Measurements from ENCODE around the gene COPS3. TPM values are rescaled to one million over a fixed set of nuclear protein-coding genes. Genes with fewer than 3 reads are reported as not detected.
A peak's percentile ranks its signal among the peaks of the same experiment; 100 is the strongest.

Gene COPS3
- total and polyA plus RNA-seq, 9 donors = 38.1 to 68.8 (median 49.9) TPM

- intact Hi-C loops (cut with DNase I) = no loop called here
- Histone ChIP-seq H3K27me3 (no peaks in the 10 kb centered on the region), H3K36me3 (no peaks in the 10 kb centered on the region), H3K9me3 (no peaks in the 10 kb centered on the region), H3K27ac (peak overlapping the region in 1 of 2 donors; percentile 41), H3K4me1 (ENCODE audit: insufficient read depth) (peaks cover 26% of the 10 kb centered on the region), H3K4me3 (no peak overlapping the region)
- no peak for DNase-seq
- 66 to 73% (median 66%) methylated on average over 10 of the region's 10 CpGs for WGBS, 3 donors
- TF ChIP-seq POLR2A (IDR thresholded peaks at IDR 0.05) = no peak
- TF ChIP-seq EP300 (IDR thresholded peaks at IDR 0.05) = no peak
- TF ChIP-seq CTCF (IDR thresholded peaks at IDR 0.05) = no peak
Observed at GRCh38 chr17:17201271-17201670, 79.8 kb downstream of the COPS3 start.

- Histone ChIP-seq H3K4me3 (no peak overlapping the region), H3K36me3 (no peaks in the 10 kb centered on the region), H3K4me1 (ENCODE audit: insufficient read depth) (peaks cover 26% of the 10 kb centered on the region), H3K9me3 (no peaks in the 10 kb centered on the region), H3K27ac (peak overlapping the region in 1 of 2 donors; percentile 50), H3K27me3 (no peaks in the 10 kb centered on the region)
- WGBS, 3 donors = 10 to 18% (median 10%) methylated on average over 4 to 5 of the region's 5 CpGs
- intact Hi-C loops (cut with DNase I) = no loop called here
- TF ChIP-seq POLR2A (IDR thresholded peaks at IDR 0.05) (no peak), EP300 (IDR thresholded peaks at IDR 0.05) (no peak), CTCF (IDR thresholded peaks at IDR 0.05) (no peak)
- DNase-seq = peak in 4 of 5 donors; percentile 50 to 72 (median 60)
Observed at GRCh38 chr17:17200831-17201230, 80.2 kb downstream of the COPS3 start.

GRCh38 chr17:17200311-17200710, 80.7 kb downstream of the COPS3 start:
- DNase-seq = no peak
- H3K4me1 ChIP-seq (ENCODE audit: insufficient read depth) = peaks cover 26% of the 10 kb centered on the region
- no peaks in the 10 kb centered on the region for H3K36me3 ChIP-seq
- H3K4me3 ChIP-seq = no peak overlapping the region
- WGBS, 3 donors = 12 to 20% (median 12%) methylated on average over 7 of the region's 7 CpGs
- no peaks in the 10 kb centered on the region for H3K9me3 ChIP-seq
- H3K27ac ChIP-seq = peak overlapping the region in 1 of 2 donors; percentile 50
- TF ChIP-seq EP300 (IDR thresholded peaks at IDR 0.05) = no peak
- TF ChIP-seq POLR2A (IDR thresholded peaks at IDR 0.05) = no peak
- no peak for TF ChIP-seq CTCF (IDR thresholded peaks at IDR 0.05)
- no peaks in the 10 kb centered on the region for H3K27me3 ChIP-seq
- intact Hi-C loops (cut with DNase I) = no loop called here

- H3K4me3 ChIP-seq = no peak overlapping the region
- WGBS, 3 donors = 29 to 100% (median 93%) methylated on average over 1 of the region's 1 CpG
- H3K9me3 ChIP-seq = no peaks in the 10 kb centered on the region
- TF ChIP-seq EP300 (IDR thresholded peaks at IDR 0.05) (no peak), POLR2A (IDR thresholded peaks at IDR 0.05) (no peak), CTCF (IDR thresholded peaks at IDR 0.05) (no peak)
- no peak for DNase-seq
- no peak overlapping the region for H3K27ac ChIP-seq
- intact Hi-C loops (cut with DNase I) = no loop called here
- H3K36me3 ChIP-seq = no peaks in the 10 kb centered on the region
- H3K4me1 ChIP-seq (ENCODE audit: insufficient read depth) = peaks cover 14% of the 10 kb centered on the region
- no peaks in the 10 kb centered on the region for H3K27me3 ChIP-seq
Observed at GRCh38 chr17:17198281-17198680, 82.8 kb downstream of the COPS3 start.

Data from ovary (tissue), 9 donors.